Measurements from ENCODE around the gene EVA1A. TPM values are rescaled to one million over a fixed set of nuclear protein-coding genes. Genes with fewer than 3 reads are reported as not detected.

Gene EVA1A
- total RNA-seq, 1 experiment from 2014 or later: 0.68 TPM

- no peak overlapping the region for H3K27ac Mint-ChIP-seq
- TF ChIP-seq CTCF (conservative IDR thresholded peaks at IDR 0.05): no peak
- Histone ChIP-seq H2BK120ac (ENCODE audit: low read depth, low read length, poor library complexity, severe bottlenecking) (no peak overlapping the region), H2BK15ac (ENCODE audit: low read depth, low read length) (no peak overlapping the region), H4K5ac (ENCODE audit: insufficient read length, low read depth, low read length) (no peak overlapping the region), H3K79me1 (ENCODE audit: insufficient read depth, low read depth, low read length, poor library complexity, severe bottlenecking) (no peaks in the 10 kb centered on the region), H2AK5ac (ENCODE audit: insufficient read length, low read length) (no peak overlapping the region), H2AFZ (ENCODE audit: low read length) (no peak overlapping the region), H4K91ac (ENCODE audit: insufficient read length, low read depth, low read length) (no peak overlapping the region), H2BK20ac (ENCODE audit: low read depth, low read length, poor library complexity, severe bottlenecking) (no peak overlapping the region), H3T11ph (ENCODE audit: low read length) (no peak overlapping the region), H2BK12ac (ENCODE audit: insufficient read length, low read depth, low read length) (no peak overlapping the region), H3K23ac (ENCODE audit: insufficient read length, low read depth, low read length) (no peak overlapping the region), H3K18ac (ENCODE audit: insufficient read length, low read depth, low read length) (no peak overlapping the region), H3K9me3 (ENCODE audit: control insufficient read depth, low read depth, low read length) (no peaks in the 10 kb centered on the region), H3K4me2 (ENCODE audit: insufficient read depth, insufficient read length, low read length) (no peak overlapping the region), H3K27ac (ENCODE audit: insufficient read length, low read depth, low read length) (no peak overlapping the region), H4K8ac (replicated peaks; ENCODE audit: insufficient read length, low read depth, low read length) (no peak overlapping the region), H3K4me1 (ENCODE audit: insufficient read depth, low read length) (no peaks in the 10 kb centered on the region), H3K56ac (ENCODE audit: insufficient read length, low read depth, low read length) (no peak overlapping the region), H3K79me2 (ENCODE audit: insufficient read depth, low read length) (no peaks in the 10 kb centered on the region), H3K9ac (ENCODE audit: extremely low read depth, insufficient read length, low read length) (no peak overlapping the region), H3K14ac (ENCODE audit: insufficient read depth, low read length) (no peak overlapping the region), H3K27me3 (ENCODE audit: insufficient read depth, low read length) (no peaks in the 10 kb centered on the region), H2BK5ac (ENCODE audit: insufficient read length, low read length) (no peak overlapping the region), H4K20me1 (ENCODE audit: control insufficient read depth, insufficient read depth, insufficient read length) (no peaks in the 10 kb centered on the region), H3K23me2 (ENCODE audit: insufficient read length, low read depth, low read length, poor library complexity, severe bottlenecking) (no peaks in the 10 kb centered on the region), H3K4ac (ENCODE audit: low read depth, low read length) (no peak overlapping the region)
- no peaks in the 10 kb centered on the region; the same call in 1 of the 2 replicates for H3K27me3 Mint-ChIP-seq (ENCODE audit: low read depth)
- no peak for DNase-seq
- no peak overlapping the region for H3K4me3 Mint-ChIP-seq
- H3K4me1 Mint-ChIP-seq: peaks cover under 1% of the 10 kb centered on the region in 2 experiments; a peak in 2 of 4 replicates
- H3K36me3 Mint-ChIP-seq (ENCODE audit: insufficient read depth in 1 of 3, low read depth in 3 of 3): peaks cover 0 to 9% (median 0%) of the 10 kb centered on the region in 3 experiments; a peak in 4 of 7 replicates
- H3K9me3 Mint-ChIP-seq: peaks cover 9 to 12% of the 10 kb centered on the region in 2 experiments; a peak in 3 of 5 replicates
These were observed 78.3 kb downstream of the EVA1A start for GRCh38 chr2:75482398-75482797.

Data from H9 (cell line).